ENCODE results near the gene TMEM31. TPM values are rescaled to one million over a fixed set of nuclear protein-coding genes. Genes with fewer than 3 reads are reported as not detected.
"Not testable (repeated sequence)": the region's sequence is repeated elsewhere in the genome, so short reads cannot be mapped to it uniquely, and the experiment has no call there.

The TMEM31 gene
- total and polyA plus RNA-seq, 10 of the 15 experiments (the other 5 are each of a cell fraction or from before 2014, with no cell fraction given): 0.18 TPM; not detected in 9

DNA sequence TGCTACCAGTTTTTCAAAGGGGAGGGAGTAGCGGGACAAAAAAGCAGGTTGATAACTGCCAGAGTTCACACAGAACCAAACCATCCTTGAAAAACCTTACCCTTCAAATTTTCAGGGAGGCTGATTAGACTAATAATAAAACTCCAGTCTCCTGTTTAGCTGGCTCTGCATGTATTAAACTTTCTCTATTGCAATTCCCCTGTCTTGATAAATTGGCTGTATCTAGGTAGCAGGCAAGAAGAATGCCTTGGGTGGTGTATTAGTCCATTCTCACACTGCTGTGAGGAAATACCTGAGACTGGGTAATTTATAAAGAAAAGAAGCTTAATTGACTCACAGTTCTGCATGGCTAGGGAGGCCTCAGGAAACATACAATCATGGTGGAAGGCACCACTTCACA, 47.8 kb downstream of the TMEM31 start:
- Histone ChIP-seq H3K9me3 (replicated peaks; ENCODE audit: control insufficient read depth, insufficient read depth, low read length) (no peaks in the 10 kb centered on the region), H3K27ac (ENCODE audit: control insufficient read depth, insufficient read depth) (no peak overlapping the region), H3K9ac (ENCODE audit: control insufficient read depth, insufficient read depth, low read length) (no peak overlapping the region), H3K27me3 (replicated peaks in 1 of 2; ENCODE audit: control insufficient read depth in 2 of 2, insufficient read depth in 2 of 2, low read length in 1 of 2) (no peaks in the 10 kb centered on the region; a peak in 1 of 4 replicates), H3K36me3 (ENCODE audit: control insufficient read depth in 2 of 2, insufficient read depth in 2 of 2, low read length in 1 of 2) (no peaks in the 10 kb centered on the region), H2AFZ (ENCODE audit: control insufficient read depth, low read depth, low read length) (no peak overlapping the region), H3K4me3 (no peak overlapping the region), H3K79me2 (ENCODE audit: control insufficient read depth, insufficient read depth, low read length) (no peaks in the 10 kb centered on the region), H3K4me1 (ENCODE audit: control insufficient read depth, insufficient read depth, low read length) (no peaks in the 10 kb centered on the region), H4K20me1 (ENCODE audit: control insufficient read depth, insufficient read depth) (no peaks in the 10 kb centered on the region), H3K4me2 (ENCODE audit: control insufficient read depth, insufficient read depth) (no peak overlapping the region)
- WGBS (ENCODE audit: insufficient coverage, insufficient replicate concordance, low lambda C conversion rate, missing lambda C conversion rate): 55% methylated on average over 1 of the region's 1 CpG
- ChIA-PET RAD21 (ENCODE audit: unreplicated experiment) (no interaction called here), SMC1A (ENCODE audit: uncharacterized antibody, unreplicated experiment) (no interaction called here), POLR2A (no interaction called here), CTCF (no interaction called here)
- in situ Hi-C loops (cut with MboI) (no loop called here), intact Hi-C loops (cut with micrococcal nuclease; ENCODE audit: unreplicated experiment) (no loop called here)
- DNase-seq (ENCODE audit: low read depth, low spot score) (no peak), FAIRE-seq (no peak), ATAC-seq (no peak)
- no TSS peak for BruUV-seq (replicated peaks)
- no peak for TF ChIP-seq HCFC1 (IDR thresholded peaks at IDR 0.05; ENCODE audit: low read length)
- no peak for TF ChIP-seq ZNF24 (IDR thresholded peaks at IDR 0.05)
- TF ChIP-seq, protein P1, sequence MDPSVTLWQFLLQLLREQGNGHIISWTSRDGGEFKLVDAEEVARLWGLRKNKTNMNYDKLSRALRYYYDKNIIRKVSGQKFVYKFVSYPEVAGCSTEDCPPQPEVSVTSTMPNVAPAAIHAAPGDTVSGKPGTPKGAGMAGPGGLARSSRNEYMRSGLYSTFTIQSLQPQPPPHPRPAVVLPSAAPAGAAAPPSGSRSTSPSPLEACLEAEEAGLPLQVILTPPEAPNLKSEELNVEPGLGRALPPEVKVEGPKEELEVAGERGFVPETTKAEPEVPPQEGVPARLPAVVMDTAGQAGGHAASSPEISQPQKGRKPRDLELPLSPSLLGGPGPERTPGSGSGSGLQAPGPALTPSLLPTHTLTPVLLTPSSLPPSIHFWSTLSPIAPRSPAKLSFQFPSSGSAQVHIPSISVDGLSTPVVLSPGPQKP (IDR thresholded peaks at IDR 0.05; ENCODE audit: low read depth, low read length): no peak
- TF ChIP-seq, protein P2, sequence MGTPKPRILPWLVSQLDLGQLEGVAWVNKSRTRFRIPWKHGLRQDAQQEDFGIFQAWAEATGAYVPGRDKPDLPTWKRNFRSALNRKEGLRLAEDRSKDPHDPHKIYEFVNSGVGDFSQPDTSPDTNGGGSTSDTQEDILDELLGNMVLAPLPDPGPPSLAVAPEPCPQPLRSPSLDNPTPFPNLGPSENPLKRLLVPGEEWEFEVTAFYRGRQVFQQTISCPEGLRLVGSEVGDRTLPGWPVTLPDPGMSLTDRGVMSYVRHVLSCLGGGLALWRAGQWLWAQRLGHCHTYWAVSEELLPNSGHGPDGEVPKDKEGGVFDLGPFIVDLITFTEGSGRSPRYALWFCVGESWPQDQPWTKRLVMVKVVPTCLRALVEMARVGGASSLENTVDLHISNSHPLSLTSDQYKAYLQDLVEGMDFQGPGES (IDR thresholded peaks at IDR 0.05): no peak

DNA sequence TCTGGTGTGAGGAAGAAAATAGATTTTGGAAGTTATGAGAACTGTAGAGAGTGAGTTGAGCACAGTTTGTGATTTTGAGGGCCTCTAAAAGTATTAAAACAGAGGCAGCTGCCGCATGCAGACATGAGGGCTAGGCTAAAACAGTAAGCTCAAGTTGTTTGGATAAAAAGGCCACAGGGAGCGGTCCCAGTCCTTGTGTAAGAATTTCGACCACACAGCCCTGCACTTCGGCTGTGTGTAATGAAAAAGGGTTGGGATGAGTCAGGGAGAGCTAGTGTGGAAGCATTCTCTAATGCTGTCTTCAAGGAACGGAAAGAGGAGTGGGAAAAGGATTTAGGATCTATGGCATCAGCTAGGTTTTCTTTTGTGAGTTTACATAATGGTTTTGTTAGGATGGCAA, 52.8 kb downstream of the TMEM31 start:
- POLR2A ChIA-PET; H3K27ac ChIP-seq (ENCODE audit: control insufficient read depth, insufficient read depth); SMC1A ChIA-PET (ENCODE audit: uncharacterized antibody, unreplicated experiment); in situ Hi-C loops (cut with MboI); intact Hi-C loops (cut with micrococcal nuclease; ENCODE audit: unreplicated experiment); CTCF ChIA-PET; H4K20me1 ChIP-seq (ENCODE audit: control insufficient read depth, insufficient read depth); H3K4me1 ChIP-seq (ENCODE audit: control insufficient read depth, insufficient read depth, low read length); H3K9me3 ChIP-seq (replicated peaks; ENCODE audit: control insufficient read depth, insufficient read depth, low read length); BruUV-seq (replicated peaks); H3K4me3 ChIP-seq; H3K36me3 ChIP-seq (ENCODE audit: control insufficient read depth in 2 of 2, insufficient read depth in 2 of 2, low read length in 1 of 2); ATAC-seq; RAD21 ChIA-PET (ENCODE audit: unreplicated experiment); H3K9ac ChIP-seq (ENCODE audit: control insufficient read depth, insufficient read depth, low read length); H3K27me3 ChIP-seq (replicated peaks in 1 of 2; ENCODE audit: control insufficient read depth in 2 of 2, insufficient read depth in 2 of 2, low read length in 1 of 2); H3K4me2 ChIP-seq (ENCODE audit: control insufficient read depth, insufficient read depth); H3K79me2 ChIP-seq (ENCODE audit: control insufficient read depth, insufficient read depth, low read length); FAIRE-seq; DNase-seq (ENCODE audit: low read depth, low spot score); H2AFZ ChIP-seq (ENCODE audit: control insufficient read depth, low read depth, low read length): not testable (repeated sequence)
- WGBS (ENCODE audit: insufficient coverage, insufficient replicate concordance, low lambda C conversion rate, missing lambda C conversion rate): 22% methylated on average over 5 of the region's 5 CpGs

Other genes with a start within 250 kb of the TMEM31 start
- 0.17 and 0.38 TPM in 2 replicates for gene RAB40A, start 191.4 kb upstream of the TMEM31 start, total RNA-seq (2014; rRNA removed)
- 0.23 and 0.27 TPM in 2 replicates for gene RAB40A, start 191.4 kb upstream of the TMEM31 start, total RNA-seq (2014; rRNA removed; fragmentation: Illumina TruSeq; extraction: Trizol)
- 0.08 and 0.26 TPM in 2 replicates for gene RAB40A, start 191.4 kb upstream of the TMEM31 start, total RNA-seq (2021)
- 0.19 and 0.35 TPM in 2 replicates for gene RAB40A, start 191.4 kb upstream of the TMEM31 start, polyA plus RNA-seq (2011; rRNA removed)
- gene RAB40A, start 191.4 kb upstream of the TMEM31 start, polyA plus RNA-seq (2014; fragmentation: Illumina TruSeq; extraction: Trizol): 0.10 and 0.33 TPM in 2 replicates
- under 1 TPM; 0.16 to 0.35 TPM for gene RAB40A, start 191.4 kb upstream of the TMEM31 start, polyA plus RNA-seq (2014; fragmentation: Nextera tagmentation; extraction: Ambion mirVana)
- 0.24 and 0.38 TPM in 2 replicates for gene RAB40A, start 191.4 kb upstream of the TMEM31 start, polyA plus RNA-seq (2014; rRNA removed)
- under 1 TPM; 0.30 to 0.42 TPM for gene RAB40A, start 191.4 kb upstream of the TMEM31 start, polyA plus RNA-seq (2016; fragmentation: Nextera tagmentation; extraction: Ambion mirVana)
- gene TCEAL4, start 125.4 kb upstream of the TMEM31 start, total RNA-seq (2014; rRNA removed): 14.1 and 19.6 TPM in 2 replicates
- gene TCEAL4, start 125.4 kb upstream of the TMEM31 start, total RNA-seq (2014; rRNA removed; fragmentation: Illumina TruSeq; extraction: Trizol): 46.4 and 48.0 TPM in 2 replicates
- 20.1 and 20.9 TPM in 2 replicates for gene TCEAL4, start 125.4 kb upstream of the TMEM31 start, total RNA-seq (2021)
- gene TCEAL4, start 125.4 kb upstream of the TMEM31 start, polyA plus RNA-seq (2011; rRNA removed): 9.6 and 13.4 TPM in 2 replicates
- 63.8 and 85.0 TPM in 2 replicates for gene TCEAL4, start 125.4 kb upstream of the TMEM31 start, polyA plus RNA-seq (2014; fragmentation: Illumina TruSeq; extraction: Trizol)
- 10 to 100 TPM; 34.8 to 59.9 TPM for gene TCEAL4, start 125.4 kb upstream of the TMEM31 start, polyA plus RNA-seq (2014; fragmentation: Nextera tagmentation; extraction: Ambion mirVana)
- 21.5 and 30.7 TPM in 2 replicates for gene TCEAL4, start 125.4 kb upstream of the TMEM31 start, polyA plus RNA-seq (2014; rRNA removed)
- 10 to 100 TPM; 31.5 to 32.8 TPM for gene TCEAL4, start 125.4 kb upstream of the TMEM31 start, polyA plus RNA-seq (2016; fragmentation: Nextera tagmentation; extraction: Ambion mirVana)
- 7.5 and 7.6 TPM in 2 replicates for gene TCEAL3, start 102.9 kb upstream of the TMEM31 start, total RNA-seq (2014; rRNA removed)
- 18.3 and 19.0 TPM in 2 replicates for gene TCEAL3, start 102.9 kb upstream of the TMEM31 start, total RNA-seq (2014; rRNA removed; fragmentation: Illumina TruSeq; extraction: Trizol)
- gene TCEAL3, start 102.9 kb upstream of the TMEM31 start, total RNA-seq (2021): 10.6 and 12.1 TPM in 2 replicates
- gene TCEAL3, start 102.9 kb upstream of the TMEM31 start, polyA plus RNA-seq (2011; rRNA removed): 2.7 and 3.4 TPM in 2 replicates
- 9.1 and 17.2 TPM in 2 replicates for gene TCEAL3, start 102.9 kb upstream of the TMEM31 start, polyA plus RNA-seq (2014; fragmentation: Illumina TruSeq; extraction: Trizol)
- gene TCEAL3, start 102.9 kb upstream of the TMEM31 start, polyA plus RNA-seq (2014; fragmentation: Nextera tagmentation; extraction: Ambion mirVana): 1 to 10 TPM in 1 of 2 experiments, under 1 TPM in 1; 0.98 to 2.0 TPM
- 15.3 and 17.3 TPM in 2 replicates for gene TCEAL3, start 102.9 kb upstream of the TMEM31 start, polyA plus RNA-seq (2014; rRNA removed)
- 10 to 100 TPM; 11.4 to 14.0 TPM for gene TCEAL3, start 102.9 kb upstream of the TMEM31 start, polyA plus RNA-seq (2016; fragmentation: Nextera tagmentation; extraction: Ambion mirVana)
- 14.0 and 17.5 TPM in 2 replicates for gene TCEAL1, start 81.9 kb upstream of the TMEM31 start, total RNA-seq (2014; rRNA removed)
- 16.3 and 17.0 TPM in 2 replicates for gene TCEAL1, start 81.9 kb upstream of the TMEM31 start, total RNA-seq (2014; rRNA removed; fragmentation: Illumina TruSeq; extraction: Trizol)
- gene TCEAL1, start 81.9 kb upstream of the TMEM31 start, total RNA-seq (2021): 10.1 and 12.5 TPM in 2 replicates
- 15.7 and 25.7 TPM in 2 replicates for gene TCEAL1, start 81.9 kb upstream of the TMEM31 start, polyA plus RNA-seq (2011; rRNA removed)
- 20.4 and 20.5 TPM in 2 replicates for gene TCEAL1, start 81.9 kb upstream of the TMEM31 start, polyA plus RNA-seq (2014; fragmentation: Illumina TruSeq; extraction: Trizol)
- 10 to 100 TPM; 19.0 to 24.3 TPM for gene TCEAL1, start 81.9 kb upstream of the TMEM31 start, polyA plus RNA-seq (2014; fragmentation: Nextera tagmentation; extraction: Ambion mirVana)
- gene TCEAL1, start 81.9 kb upstream of the TMEM31 start, polyA plus RNA-seq (2014; rRNA removed): 16.6 and 16.7 TPM in 2 replicates
- gene TCEAL1, start 81.9 kb upstream of the TMEM31 start, polyA plus RNA-seq (2016; fragmentation: Nextera tagmentation; extraction: Ambion mirVana): 10 to 100 TPM; 20.9 to 21.4 TPM
- 121 and 154 TPM in 2 replicates for gene MORF4L2, start 24.2 kb upstream of the TMEM31 start, total RNA-seq (2014; rRNA removed)
- 188 and 189 TPM in 2 replicates for gene MORF4L2, start 24.2 kb upstream of the TMEM31 start, total RNA-seq (2014; rRNA removed; fragmentation: Illumina TruSeq; extraction: Trizol)
- gene MORF4L2, start 24.2 kb upstream of the TMEM31 start, total RNA-seq (2021): 154 and 167 TPM in 2 replicates
- gene MORF4L2, start 24.2 kb upstream of the TMEM31 start, polyA plus RNA-seq (2011; rRNA removed): 246 and 326 TPM in 2 replicates
- gene MORF4L2, start 24.2 kb upstream of the TMEM31 start, polyA plus RNA-seq (2014; fragmentation: Illumina TruSeq; extraction: Trizol): 311 and 381 TPM in 2 replicates
- 100 to 1,000 TPM; 118 to 235 TPM for gene MORF4L2, start 24.2 kb upstream of the TMEM31 start, polyA plus RNA-seq (2014; fragmentation: Nextera tagmentation; extraction: Ambion mirVana)
- gene MORF4L2, start 24.2 kb upstream of the TMEM31 start, polyA plus RNA-seq (2014; rRNA removed): 119 and 150 TPM in 2 replicates
- gene MORF4L2, start 24.2 kb upstream of the TMEM31 start, polyA plus RNA-seq (2016; fragmentation: Nextera tagmentation; extraction: Ambion mirVana): 100 to 1,000 TPM; 210 to 215 TPM
- gene PLP1, start 65.9 kb downstream of the TMEM31 start, total RNA-seq (2014; rRNA removed): not detected in 2 replicates
- gene PLP1, start 65.9 kb downstream of the TMEM31 start, total RNA-seq (2014; rRNA removed; fragmentation: Illumina TruSeq; extraction: Trizol): not detected in 2 replicates
- not detected in 2 replicates for gene PLP1, start 65.9 kb downstream of the TMEM31 start, total RNA-seq (2021)
- gene PLP1, start 65.9 kb downstream of the TMEM31 start, polyA plus RNA-seq (2011; rRNA removed): not detected in 2 replicates
- not detected in 2 replicates for gene PLP1, start 65.9 kb downstream of the TMEM31 start, polyA plus RNA-seq (2014; fragmentation: Illumina TruSeq; extraction: Trizol)
- gene PLP1, start 65.9 kb downstream of the TMEM31 start, polyA plus RNA-seq (2014; fragmentation: Nextera tagmentation; extraction: Ambion mirVana): not detected
- gene PLP1, start 65.9 kb downstream of the TMEM31 start, polyA plus RNA-seq (2014; rRNA removed): not detected in 2 replicates
- gene PLP1, start 65.9 kb downstream of the TMEM31 start, polyA plus RNA-seq (2016; fragmentation: Nextera tagmentation; extraction: Ambion mirVana): not detected
- gene RAB9B, start 121.3 kb downstream of the TMEM31 start, total RNA-seq (2014; rRNA removed): 0.28 and 0.49 TPM in 2 replicates
- gene RAB9B, start 121.3 kb downstream of the TMEM31 start, total RNA-seq (2014; rRNA removed; fragmentation: Illumina TruSeq; extraction: Trizol): 0.22 and 0.23 TPM in 2 replicates
- 0.08 and 0.21 TPM in 2 replicates for gene RAB9B, start 121.3 kb downstream of the TMEM31 start, total RNA-seq (2021)
- gene RAB9B, start 121.3 kb downstream of the TMEM31 start, polyA plus RNA-seq (2011; rRNA removed): 0.30 and 0.65 TPM in 2 replicates
- gene RAB9B, start 121.3 kb downstream of the TMEM31 start, polyA plus RNA-seq (2014; fragmentation: Illumina TruSeq; extraction: Trizol): 0.21 and 0.32 TPM in 2 replicates
- gene RAB9B, start 121.3 kb downstream of the TMEM31 start, polyA plus RNA-seq (2014; fragmentation: Nextera tagmentation; extraction: Ambion mirVana): under 1 TPM; 0.05 to 0.08 TPM
- 0.14 and 0.15 TPM in 2 replicates for gene RAB9B, start 121.3 kb downstream of the TMEM31 start, polyA plus RNA-seq (2014; rRNA removed)
- under 1 TPM; 0.18 to 0.20 TPM for gene RAB9B, start 121.3 kb downstream of the TMEM31 start, polyA plus RNA-seq (2016; fragmentation: Nextera tagmentation; extraction: Ambion mirVana)

Data from GM12878 (cell line).